Fibroblast of lung (primary cell): Measurements from ENCODE around the gene FLRT2. TPM values are rescaled to one million over a fixed set of nuclear protein-coding genes. Genes with fewer than 3 reads are reported as not detected.
A peak's percentile ranks its signal among the peaks of the same experiment; 100 is the strongest.

Experiments
- DNase-seq, 2 donors: peaks; one replicate each; pipeline versions ENCODE4 v3.0.0 to v3.0.0-alpha.2; 2010; ENCODE audit warnings: low read depth in 2 of 2
- H2AFZ ChIP-seq: 2 replicates; pipeline ENCODE4 v1.5.1; 2012; ENCODE audit warnings: low read length, control low read depth, inconsistent platforms
- H3K27ac ChIP-seq: 2 replicates; pipeline ENCODE4 v1.5.1; 2011; ENCODE audit warnings: low read length, control low read depth; ENCODE audit not compliant: insufficient read depth
- H3K27me3 ChIP-seq: 2 replicates; pipeline ENCODE4 v1.5.1; 2011; ENCODE audit warnings: mild to moderate bottlenecking, low read length; ENCODE audit not compliant: control insufficient read depth, insufficient read depth
- H3K36me3 ChIP-seq: 2 replicates; pipeline ENCODE4 v1.5.1; 2011; ENCODE audit warnings: low read length; ENCODE audit not compliant: control insufficient read depth, insufficient read depth
- H3K4me1 ChIP-seq: 2 replicates; pipeline ENCODE4 v1.5.1; 2011; ENCODE audit warnings: low read length; ENCODE audit not compliant: control insufficient read depth, insufficient read depth; ENCODE audit errors: extremely low read depth
- H3K4me2 ChIP-seq: 2 replicates; pipeline ENCODE4 v1.5.1; 2011; ENCODE audit warnings: low read length, control low read depth; ENCODE audit not compliant: insufficient read depth; ENCODE audit errors: extremely low read depth
- H3K4me3 ChIP-seq, 4 experiments: fragments of 200-600 bp in 1 of 4; sonication (generic) in 1 of 4; replicated peaks in 1 of 4; 2 replicates each; pipeline ENCODE4 v1.5.1; 2011 to 2016; ENCODE audit warnings: low read length in 4 of 4, low read depth in 3 of 4, mild to moderate bottlenecking in 3 of 4, control low read depth in 2 of 4, inconsistent platforms in 1 of 4, mixed read lengths in 1 of 4; ENCODE audit not compliant: insufficient read depth in 1 of 4; ENCODE audit errors: control extremely low read depth in 1 of 4
- H3K79me2 ChIP-seq: 2 replicates; pipeline ENCODE4 v1.5.1; 2012; ENCODE audit warnings: mild to moderate bottlenecking, low read length, inconsistent platforms; ENCODE audit not compliant: control insufficient read depth, insufficient read depth
- H3K9ac ChIP-seq: 2 replicates; pipeline ENCODE4 v1.5.1; 2011; ENCODE audit warnings: mild to moderate bottlenecking, low read length, control low read depth; ENCODE audit not compliant: insufficient read depth
- H3K9me3 ChIP-seq: 2 replicates; pipeline ENCODE4 v1.5.1; 2012; ENCODE audit warnings: low read depth, low read length; ENCODE audit not compliant: control insufficient read depth, insufficient read depth
- H4K20me1 ChIP-seq: 2 replicates; pipeline ENCODE4 v1.5.1; 2011; ENCODE audit warnings: low read length; ENCODE audit not compliant: control insufficient read depth, insufficient read depth; ENCODE audit errors: extremely low read depth
- EZH2 ChIP-seq: IDR thresholded peaks from 2 replicates; pipeline ENCODE4 v1.5.1; 2012; ENCODE audit warnings: low read length, control low read depth, mild to moderate bottlenecking; ENCODE audit errors: missing control alignments
- polyA plus RNA-seq, 2 donors: library from polyadenylated mRNA; depleted of rRNA in 1 of 2; stranded (reverse) in 1 of 2; unstranded in 1 of 2; fragments of >200 nt; gene quantifications; 2 replicates each; pipeline ENCODE4 v1.2.1, GENCODE V29; 2011 to 2012; ENCODE audit warnings: missing spikeins in 1 of 2
- total RNA-seq: library from RNA; depleted of rRNA; stranded (reverse); fragments of >200 nt; gene quantifications from 2 replicates; pipeline ENCODE4 v1.2.1, GENCODE V29; 2014
- TF ChIP-seq, protein P1 (sequence below), 2 donors: IDR thresholded peaks in 1 of 2; conservative IDR thresholded peaks in 1 of 2; 1 replicate in 1 of 2; 2 replicates in 1 of 2; pipeline ENCODE4 v1.5.1; 2011 to 2012; ENCODE audit warnings: low read length in 2 of 2, control low read depth in 1 of 2, inconsistent platforms in 1 of 2, low read depth in 1 of 2, mild to moderate bottlenecking in 1 of 2

The FLRT2 gene
- total and polyA plus RNA-seq, 2 donors (not counting 1 experiment from before 2014, with no cell fraction given): 4.6 to 14.5 TPM

GRCh38 chr14:85501751-85502150 lies 28.2 kb upstream of the FLRT2 start:
- no peaks in the 10 kb centered on the region for H4K20me1 ChIP-seq
- no peak overlapping the region for H2AFZ ChIP-seq
- no peaks in the 10 kb centered on the region for H3K79me2 ChIP-seq
- no peak overlapping the region for H3K4me3 ChIP-seq
- H3K27me3 ChIP-seq: no peaks in the 10 kb centered on the region
- no peaks in the 10 kb centered on the region for H3K4me1 ChIP-seq
- H3K9ac ChIP-seq: no peak overlapping the region
- no peaks in the 10 kb centered on the region for H3K36me3 ChIP-seq
- no peak overlapping the region for H3K4me2 ChIP-seq
- TF ChIP-seq, protein P1, sequence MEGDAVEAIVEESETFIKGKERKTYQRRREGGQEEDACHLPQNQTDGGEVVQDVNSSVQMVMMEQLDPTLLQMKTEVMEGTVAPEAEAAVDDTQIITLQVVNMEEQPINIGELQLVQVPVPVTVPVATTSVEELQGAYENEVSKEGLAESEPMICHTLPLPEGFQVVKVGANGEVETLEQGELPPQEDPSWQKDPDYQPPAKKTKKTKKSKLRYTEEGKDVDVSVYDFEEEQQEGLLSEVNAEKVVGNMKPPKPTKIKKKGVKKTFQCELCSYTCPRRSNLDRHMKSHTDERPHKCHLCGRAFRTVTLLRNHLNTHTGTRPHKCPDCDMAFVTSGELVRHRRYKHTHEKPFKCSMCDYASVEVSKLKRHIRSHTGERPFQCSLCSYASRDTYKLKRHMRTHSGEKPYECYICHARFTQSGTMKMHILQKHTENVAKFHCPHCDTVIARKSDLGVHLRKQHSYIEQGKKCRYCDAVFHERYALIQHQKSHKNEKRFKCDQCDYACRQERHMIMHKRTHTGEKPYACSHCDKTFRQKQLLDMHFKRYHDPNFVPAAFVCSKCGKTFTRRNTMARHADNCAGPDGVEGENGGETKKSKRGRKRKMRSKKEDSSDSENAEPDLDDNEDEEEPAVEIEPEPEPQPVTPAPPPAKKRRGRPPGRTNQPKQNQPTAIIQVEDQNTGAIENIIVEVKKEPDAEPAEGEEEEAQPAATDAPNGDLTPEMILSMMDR (conservative IDR thresholded peaks at IDR 0.05 in 1 of 2, IDR thresholded peaks at IDR 0.05 in 1 of 2; ENCODE audit: low read depth in 1 of 2, low read length in 2 of 2): no peak
- TF ChIP-seq EZH2: no peak
- H3K27ac ChIP-seq: no peak overlapping the region
- H3K9me3 ChIP-seq: no peaks in the 10 kb centered on the region
- no peak for DNase-seq

- H3K4me1 ChIP-seq: no peaks in the 10 kb centered on the region
- no peaks in the 10 kb centered on the region for H3K9me3 ChIP-seq
- no peak overlapping the region for H3K4me3 ChIP-seq
- H3K27me3 ChIP-seq: no peaks in the 10 kb centered on the region
- H3K79me2 ChIP-seq: no peaks in the 10 kb centered on the region
- H2AFZ ChIP-seq: no peak overlapping the region
- no peak for TF ChIP-seq EZH2
- TF ChIP-seq, protein P1 (conservative IDR thresholded peaks at IDR 0.05 in 1 of 2, IDR thresholded peaks at IDR 0.05 in 1 of 2; ENCODE audit: low read depth in 1 of 2, low read length in 2 of 2): no peak
- H3K36me3 ChIP-seq: no peaks in the 10 kb centered on the region
- no peak overlapping the region for H3K27ac ChIP-seq
- DNase-seq: no peak
- H4K20me1 ChIP-seq: no peaks in the 10 kb centered on the region
- H3K4me2 ChIP-seq: no peak overlapping the region
- H3K9ac ChIP-seq: no peak overlapping the region
These were observed 21.1 kb upstream of the FLRT2 start for GRCh38 chr14:85508863-85509262.

- Histone ChIP-seq H3K9ac (no peak overlapping the region), H3K4me1 (peaks cover 5% of the 10 kb centered on the region), H3K4me2 (no peak overlapping the region), H2AFZ (no peak overlapping the region), H3K36me3 (no peaks in the 10 kb centered on the region), H3K27me3 (no peaks in the 10 kb centered on the region), H4K20me1 (no peaks in the 10 kb centered on the region), H3K27ac (no peak overlapping the region), H3K4me3 (no peak overlapping the region), H3K79me2 (no peaks in the 10 kb centered on the region), H3K9me3 (no peaks in the 10 kb centered on the region)
- TF ChIP-seq, protein P1 (conservative IDR thresholded peaks at IDR 0.05 in 1 of 2, IDR thresholded peaks at IDR 0.05 in 1 of 2; ENCODE audit: low read depth in 1 of 2, low read length in 2 of 2): no peak
- TF ChIP-seq EZH2: no peak
- DNase-seq: peak in 1 of 2 donors; percentile 79
These were observed 17.5 kb upstream of the FLRT2 start for GRCh38 chr14:85512451-85512850.
